ENCODE data around the gene FBXO24.

GRCh38 chr7:100547872-100548271 lies 38.3 kb upstream of the FBXO24 start:
- TF ChIP-seq, protein P1, sequence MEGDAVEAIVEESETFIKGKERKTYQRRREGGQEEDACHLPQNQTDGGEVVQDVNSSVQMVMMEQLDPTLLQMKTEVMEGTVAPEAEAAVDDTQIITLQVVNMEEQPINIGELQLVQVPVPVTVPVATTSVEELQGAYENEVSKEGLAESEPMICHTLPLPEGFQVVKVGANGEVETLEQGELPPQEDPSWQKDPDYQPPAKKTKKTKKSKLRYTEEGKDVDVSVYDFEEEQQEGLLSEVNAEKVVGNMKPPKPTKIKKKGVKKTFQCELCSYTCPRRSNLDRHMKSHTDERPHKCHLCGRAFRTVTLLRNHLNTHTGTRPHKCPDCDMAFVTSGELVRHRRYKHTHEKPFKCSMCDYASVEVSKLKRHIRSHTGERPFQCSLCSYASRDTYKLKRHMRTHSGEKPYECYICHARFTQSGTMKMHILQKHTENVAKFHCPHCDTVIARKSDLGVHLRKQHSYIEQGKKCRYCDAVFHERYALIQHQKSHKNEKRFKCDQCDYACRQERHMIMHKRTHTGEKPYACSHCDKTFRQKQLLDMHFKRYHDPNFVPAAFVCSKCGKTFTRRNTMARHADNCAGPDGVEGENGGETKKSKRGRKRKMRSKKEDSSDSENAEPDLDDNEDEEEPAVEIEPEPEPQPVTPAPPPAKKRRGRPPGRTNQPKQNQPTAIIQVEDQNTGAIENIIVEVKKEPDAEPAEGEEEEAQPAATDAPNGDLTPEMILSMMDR (IDR thresholded peaks at IDR 0.05): no peak
- no peak for TF ChIP-seq POLR2A (IDR thresholded peaks at IDR 0.05)
